Measurements from ENCODE around the gene SLC38A4. TPM values are rescaled to one million over a fixed set of nuclear protein-coding genes. Genes with fewer than 3 reads are reported as not detected.

Gene SLC38A4
- total and polyA plus RNA-seq, 10 donors, result 0.07 to 0.91 (median 0.37) TPM; not detected in 2

DNA sequence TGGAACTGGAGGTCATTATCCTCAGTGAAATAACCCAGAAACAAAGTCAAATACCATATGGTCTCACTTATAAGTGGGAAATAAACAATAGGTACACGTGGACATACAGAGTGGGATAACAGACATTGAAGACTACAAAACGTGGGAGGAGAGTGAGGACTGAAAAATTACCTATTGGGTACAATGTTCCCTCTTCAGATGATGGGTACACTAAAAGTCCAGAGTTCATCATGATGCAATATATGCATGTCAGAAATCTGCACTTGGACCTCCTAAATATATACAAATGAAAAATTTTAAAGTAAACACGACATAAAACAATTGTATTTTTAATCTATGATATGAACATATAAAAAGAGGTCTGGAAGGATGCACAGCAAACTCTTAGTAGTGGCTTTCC is 71.2 kb downstream of the SLC38A4 start:
- WGBS, 5 donors, result 50 to 79% (median 64%) methylated on average over 3 of the region's 3 CpGs

GRCh38 chr12:46752396-46752795 is 73.4 kb downstream of the SLC38A4 start:
- no peaks in the 10 kb centered on the region for H3K36me3 ChIP-seq
- peaks cover 0 to 37% (median 18%) of the 10 kb centered on the region in 8 donors for H3K9me3 ChIP-seq
- no peak overlapping the region for H3K4me3 ChIP-seq
- WGBS, 5 donors, result 67 to 76% (median 73%) methylated on average over 2 of the region's 2 CpGs
- intact Hi-C loops (cut with DNase I; ENCODE audit: low total_unique reads), result no loop called here
- no peaks in the 10 kb centered on the region for H3K27me3 ChIP-seq (replicated peaks in 1 of 7)
- no peak overlapping the region for H3K27ac ChIP-seq
- TF ChIP-seq POLR2A (IDR thresholded peaks at IDR 0.05) (no peak), POLR2AphosphoS5 (IDR thresholded peaks at IDR 0.05) (no peak)
- TF ChIP-seq, protein P1, sequence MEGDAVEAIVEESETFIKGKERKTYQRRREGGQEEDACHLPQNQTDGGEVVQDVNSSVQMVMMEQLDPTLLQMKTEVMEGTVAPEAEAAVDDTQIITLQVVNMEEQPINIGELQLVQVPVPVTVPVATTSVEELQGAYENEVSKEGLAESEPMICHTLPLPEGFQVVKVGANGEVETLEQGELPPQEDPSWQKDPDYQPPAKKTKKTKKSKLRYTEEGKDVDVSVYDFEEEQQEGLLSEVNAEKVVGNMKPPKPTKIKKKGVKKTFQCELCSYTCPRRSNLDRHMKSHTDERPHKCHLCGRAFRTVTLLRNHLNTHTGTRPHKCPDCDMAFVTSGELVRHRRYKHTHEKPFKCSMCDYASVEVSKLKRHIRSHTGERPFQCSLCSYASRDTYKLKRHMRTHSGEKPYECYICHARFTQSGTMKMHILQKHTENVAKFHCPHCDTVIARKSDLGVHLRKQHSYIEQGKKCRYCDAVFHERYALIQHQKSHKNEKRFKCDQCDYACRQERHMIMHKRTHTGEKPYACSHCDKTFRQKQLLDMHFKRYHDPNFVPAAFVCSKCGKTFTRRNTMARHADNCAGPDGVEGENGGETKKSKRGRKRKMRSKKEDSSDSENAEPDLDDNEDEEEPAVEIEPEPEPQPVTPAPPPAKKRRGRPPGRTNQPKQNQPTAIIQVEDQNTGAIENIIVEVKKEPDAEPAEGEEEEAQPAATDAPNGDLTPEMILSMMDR (IDR thresholded peaks at IDR 0.05 in 8 of 11, conservative IDR thresholded peaks at IDR 0.05 in 3 of 11), result no peak
- H3K4me1 ChIP-seq, result no peaks in the 10 kb centered on the region
- no peak for DNase-seq

More for the DNA sequence above, 71.2 kb downstream of the SLC38A4 start:
- no peak overlapping the region for H3K4me3 ChIP-seq
- no peak for DNase-seq
- H3K27me3 ChIP-seq (replicated peaks in 1 of 7), result no peaks in the 10 kb centered on the region
- H3K9me3 ChIP-seq, result peaks cover 0 to 38% (median 26%) of the 10 kb centered on the region in 8 donors
- no peak overlapping the region for H3K27ac ChIP-seq
- TF ChIP-seq POLR2AphosphoS5 (IDR thresholded peaks at IDR 0.05), result no peak
- TF ChIP-seq POLR2A (IDR thresholded peaks at IDR 0.05), result no peak
- TF ChIP-seq, protein P1 (IDR thresholded peaks at IDR 0.05 in 8 of 11, conservative IDR thresholded peaks at IDR 0.05 in 3 of 11), result no peak
- H3K36me3 ChIP-seq, result no peaks in the 10 kb centered on the region
- no peaks in the 10 kb centered on the region for H3K4me1 ChIP-seq
- intact Hi-C loops (cut with DNase I; ENCODE audit: low total_unique reads), result no loop called here

DNA sequence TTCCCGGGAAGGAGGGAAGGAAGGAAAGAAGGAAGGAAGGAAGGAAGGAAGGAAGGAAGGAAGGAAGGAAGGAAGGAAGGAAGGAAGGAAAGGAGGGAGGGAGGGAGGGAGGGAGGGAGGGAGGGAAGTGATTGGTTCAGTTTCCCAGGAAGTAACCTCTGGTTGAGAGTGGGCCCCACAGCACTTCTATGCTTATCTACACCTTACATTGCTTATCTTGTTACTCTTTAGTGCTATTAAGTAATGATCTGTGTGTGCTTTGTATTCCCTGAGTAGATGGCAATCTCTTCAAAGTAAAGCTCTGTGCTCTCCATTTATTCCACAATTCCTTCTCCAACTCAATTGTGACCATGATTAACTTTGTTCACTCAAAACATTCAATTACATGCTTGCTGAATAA is 74.6 kb downstream of the SLC38A4 start:
- no peaks in the 10 kb centered on the region for H3K4me1 ChIP-seq
- peaks cover 0 to 42% (median 25%) of the 10 kb centered on the region in 8 donors for H3K9me3 ChIP-seq
- H3K27ac ChIP-seq, result no peak overlapping the region
- no peaks in the 10 kb centered on the region for H3K27me3 ChIP-seq (replicated peaks in 1 of 7)
- intact Hi-C loops (cut with DNase I; ENCODE audit: low total_unique reads), result no loop called here
- H3K36me3 ChIP-seq, result no peaks in the 10 kb centered on the region
- WGBS, 5 donors, result 12 to 33% (median 21%) methylated on average over 1 of the region's 1 CpG; no CpG with 5 or more reads in 1 of the 5 donors
- DNase-seq, result no peak
- TF ChIP-seq, protein P1 (IDR thresholded peaks at IDR 0.05 in 8 of 11, conservative IDR thresholded peaks at IDR 0.05 in 3 of 11), result no peak
- TF ChIP-seq POLR2AphosphoS5 (IDR thresholded peaks at IDR 0.05), result no peak
- TF ChIP-seq POLR2A (IDR thresholded peaks at IDR 0.05), result no peak
- H3K4me3 ChIP-seq, result no peak overlapping the region

DNA sequence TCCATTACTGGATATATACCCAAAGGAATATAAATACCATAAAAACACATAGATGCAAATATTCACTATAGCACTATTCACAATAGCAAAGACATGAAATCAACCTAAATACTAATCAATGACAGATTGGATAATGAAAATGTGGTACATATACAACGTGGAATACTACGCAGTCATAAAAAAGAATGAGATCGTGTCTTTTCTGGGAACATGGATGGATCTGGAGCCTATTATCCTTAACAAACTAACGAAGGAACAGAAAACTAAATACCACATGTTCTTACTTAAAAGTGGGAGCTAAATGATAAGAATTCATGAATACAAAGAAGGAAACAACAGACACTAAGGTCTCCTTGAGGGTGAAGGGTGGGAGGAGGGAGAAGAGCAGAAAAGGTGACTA is 76.5 kb downstream of the SLC38A4 start:
- intact Hi-C loops (cut with DNase I; ENCODE audit: low total_unique reads), result no loop called here
- H3K4me1 ChIP-seq, result no peaks in the 10 kb centered on the region
- no peaks in the 10 kb centered on the region for H3K36me3 ChIP-seq
- H3K27me3 ChIP-seq (replicated peaks in 1 of 7), result no peaks in the 10 kb centered on the region
- TF ChIP-seq POLR2A (IDR thresholded peaks at IDR 0.05), result no peak
- TF ChIP-seq, protein P1 (IDR thresholded peaks at IDR 0.05 in 8 of 11, conservative IDR thresholded peaks at IDR 0.05 in 3 of 11), result no peak
- TF ChIP-seq POLR2AphosphoS5 (IDR thresholded peaks at IDR 0.05), result no peak
- H3K9me3 ChIP-seq, result peaks cover 0 to 53% (median 32%) of the 10 kb centered on the region in 8 donors
- WGBS, 5 donors, result 90 to 96% (median 92%) methylated on average over 4 of the region's 4 CpGs
- DNase-seq, result no peak
- H3K4me3 ChIP-seq, result no peak overlapping the region
- H3K27ac ChIP-seq, result no peak overlapping the region
